Skin epidermis (tissue), 12 donors: ENCODE measurements around the gene ACAP3.

Source experiments
- H3K27ac ChIP-seq, 21 experiments: fragments of 200-600 bp; sonication (generic) in 11 of 21; one replicate each; pipeline ENCODE4 v1.5.0; 2020; ENCODE audit warnings: mild to moderate bottlenecking in 3 of 21, inconsistent platforms in 2 of 21, moderate library complexity in 2 of 21
- H3K4me3 ChIP-seq, 7 experiments: fragments of 200-600 bp; sonication (generic) in 2 of 7; one replicate each; pipeline ENCODE4 v1.5.0; 2020; ENCODE audit warnings: inconsistent platforms in 2 of 7, mild to moderate bottlenecking in 2 of 7, moderate library complexity in 1 of 7

Gene ACAP3

DNA sequence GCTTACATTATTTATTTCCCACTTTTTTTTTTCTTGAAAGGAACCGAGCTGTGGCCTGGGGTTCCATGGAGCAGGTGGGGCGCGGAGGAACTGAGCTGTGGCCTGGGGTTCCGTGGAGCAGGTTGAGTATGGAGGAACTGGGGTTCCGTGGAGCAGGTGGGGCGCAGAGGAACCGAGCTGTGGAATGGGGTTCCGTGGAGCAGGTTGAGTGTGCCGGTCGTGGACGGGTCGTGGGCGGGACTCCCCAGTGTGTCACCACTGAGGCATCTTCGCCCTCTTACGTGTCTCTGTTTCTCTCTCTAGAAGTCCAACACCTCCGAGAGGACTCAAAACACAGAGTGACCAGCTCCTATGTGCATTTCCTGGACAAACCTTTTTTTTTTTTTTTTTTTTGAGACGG is 28.7 kb downstream of the ACAP3 start:
- Histone ChIP-seq H3K4me3 (no peak overlapping the region), H3K27ac (no peak overlapping the region)

DNA sequence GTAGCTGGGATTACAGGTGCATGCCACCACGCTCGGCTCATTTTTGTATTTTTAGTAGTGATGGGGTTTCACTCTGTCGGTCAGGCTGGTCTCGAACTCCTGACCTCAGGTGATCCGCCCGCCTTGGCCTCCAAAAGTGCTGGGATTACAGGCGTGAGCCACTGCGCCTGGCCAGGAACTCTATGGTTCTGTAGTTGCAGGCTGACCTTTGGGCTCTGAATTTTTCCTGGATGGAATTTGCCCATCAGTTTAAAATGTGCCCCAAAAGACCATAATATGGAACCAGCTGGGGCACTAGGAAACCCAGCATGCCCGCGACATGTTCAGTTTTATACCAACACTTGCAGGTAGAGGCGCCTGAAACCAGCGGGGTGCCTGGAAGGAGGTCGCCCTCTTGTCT is 29.1 kb downstream of the ACAP3 start:
- Histone ChIP-seq H3K4me3 (no peak overlapping the region), H3K27ac (no peak overlapping the region)

DNA sequence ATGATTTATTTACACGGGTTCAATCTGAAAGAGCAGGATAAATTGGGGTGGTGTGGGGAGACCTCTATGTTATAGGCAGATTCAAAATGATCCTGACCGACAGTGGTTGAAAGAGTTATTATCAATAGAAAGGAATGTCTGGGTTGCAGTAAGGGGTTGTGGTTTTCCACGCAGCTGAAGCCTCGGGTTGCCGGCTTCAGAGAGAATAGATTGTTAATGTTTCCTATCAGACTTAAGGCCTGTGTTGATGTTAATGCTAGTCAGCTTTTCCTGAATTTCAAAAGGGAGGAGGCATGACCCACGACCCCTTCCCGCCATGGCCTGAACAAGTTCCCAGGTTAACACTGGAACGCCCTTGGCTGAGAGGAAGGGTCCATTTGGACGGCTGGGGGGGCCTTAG is 31.9 kb downstream of the ACAP3 start:
- no peak overlapping the region for H3K27ac ChIP-seq

DNA sequence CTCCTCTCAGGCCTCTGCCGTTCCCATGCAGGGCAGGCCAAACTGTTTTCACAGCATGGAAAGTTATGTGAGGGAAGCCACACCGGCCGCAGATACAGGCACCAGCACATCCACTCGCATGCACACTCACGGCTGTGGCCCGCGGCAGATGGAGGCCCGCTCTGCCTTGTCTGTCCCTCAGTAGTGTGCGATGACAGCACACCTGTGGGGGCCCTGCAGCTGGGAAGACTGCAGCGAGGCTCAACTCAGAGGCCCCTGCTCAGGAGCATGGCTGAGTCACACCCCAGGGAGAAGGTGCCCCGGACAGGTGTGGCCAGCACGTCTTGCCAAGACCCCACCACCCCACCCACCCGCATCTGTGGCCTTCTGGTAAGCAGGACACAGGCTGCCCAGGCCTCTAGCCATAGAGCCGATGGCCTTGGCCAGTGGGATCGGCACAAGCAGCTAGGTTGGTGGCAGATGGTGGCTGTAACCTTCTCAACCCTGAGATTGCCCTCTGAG is 32.7 kb downstream of the ACAP3 start:
- no peak overlapping the region for H3K4me3 ChIP-seq
- peak overlapping the region in 5 of 21 experiments; percentile 90 to 96 (median 94) for H3K27ac ChIP-seq

More for the DNA sequence above, 31.9 kb downstream of the ACAP3 start:
- H3K4me3 ChIP-seq, result no peak overlapping the region

DNA sequence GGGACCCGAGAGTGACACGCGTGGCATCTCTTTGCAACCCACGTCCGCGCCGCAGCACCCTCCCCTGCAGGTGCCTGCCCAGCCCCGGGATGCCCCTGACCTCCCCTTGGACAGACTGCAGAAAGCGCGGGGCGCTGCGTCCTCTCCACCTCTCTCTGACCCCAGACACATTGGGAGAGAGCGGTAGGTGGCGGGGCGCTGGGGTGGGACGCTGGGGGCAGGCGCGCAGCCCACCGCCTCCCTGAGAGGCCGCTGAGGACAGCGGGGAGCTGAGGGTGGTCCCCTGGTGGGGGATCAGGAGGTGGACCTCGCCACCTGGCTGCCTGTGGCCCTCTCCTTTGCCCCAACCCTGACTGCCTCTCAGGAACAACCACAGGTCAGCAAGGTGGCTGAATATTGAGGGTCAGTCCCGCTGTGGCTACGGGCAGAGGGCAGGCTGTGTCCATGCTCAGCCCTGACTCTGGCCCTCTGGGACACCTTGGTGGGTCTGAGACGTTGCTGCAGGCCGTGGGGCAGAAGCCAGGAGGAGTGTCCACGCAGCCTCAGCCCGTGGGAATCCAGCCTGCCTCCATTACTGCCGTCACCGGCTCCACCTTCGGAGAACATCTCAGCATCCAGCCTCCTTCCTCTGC is 33.3 kb downstream of the ACAP3 start:
- Histone ChIP-seq H3K4me3 (peak overlapping the region; percentile 79 to 99 (median 92)), H3K27ac (peak overlapping the region in 20 of 21 experiments; percentile 80 to 97 (median 92))

DNA sequence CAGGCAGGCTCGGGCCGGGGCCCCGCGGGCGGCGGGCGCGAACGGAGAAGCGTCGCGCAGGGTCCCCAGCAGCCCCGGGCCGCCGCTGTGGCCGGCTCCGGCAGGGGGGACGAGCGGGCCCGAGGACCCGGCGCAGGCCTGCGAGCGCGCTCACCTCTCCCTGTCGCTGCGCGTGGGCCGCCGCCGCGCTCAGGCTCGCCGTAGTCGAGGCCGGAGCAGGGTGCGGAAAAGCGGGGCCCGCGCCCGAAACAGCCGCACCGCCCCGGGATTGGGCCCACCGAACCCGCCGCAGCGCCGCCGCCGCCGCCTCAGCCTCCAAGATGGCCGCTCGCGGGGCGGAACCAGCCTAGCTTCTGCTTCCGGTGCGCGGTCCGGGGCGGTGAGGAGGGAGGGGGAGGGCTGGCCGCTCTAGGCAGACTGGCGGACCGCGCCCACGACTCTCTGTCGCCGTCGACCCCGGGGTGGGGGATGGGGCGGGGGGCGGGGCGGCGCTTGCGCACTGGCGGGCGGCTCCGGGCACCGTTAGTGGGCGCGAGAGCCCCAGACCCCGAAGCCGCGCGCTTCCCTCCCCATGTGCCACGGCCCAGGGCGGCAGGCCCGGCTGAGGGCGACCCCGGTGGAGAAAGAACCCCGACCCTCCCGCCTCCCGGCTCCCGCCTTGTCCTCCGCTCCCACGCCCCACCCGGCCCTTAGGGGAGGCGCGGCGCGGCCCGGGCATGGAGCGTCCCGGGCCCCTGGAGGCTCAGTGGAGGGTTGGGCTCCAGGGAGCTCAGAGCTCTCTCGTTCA is 34.0 kb downstream of the ACAP3 start, which contains the start of gene UBE2J2:
TSS of gene UBE2J2 (minus strand) at position 343 of the 787 bp plus-strand sequence. CDS start 5,862 bp downstream, outside the sequence.
- Histone ChIP-seq H3K27ac (peak within 1 kb of the TSS; percentile 80 to 97 (median 91)), H3K4me3 (peak within 1 kb of the TSS; percentile 79 to 99 (median 92))

DNA sequence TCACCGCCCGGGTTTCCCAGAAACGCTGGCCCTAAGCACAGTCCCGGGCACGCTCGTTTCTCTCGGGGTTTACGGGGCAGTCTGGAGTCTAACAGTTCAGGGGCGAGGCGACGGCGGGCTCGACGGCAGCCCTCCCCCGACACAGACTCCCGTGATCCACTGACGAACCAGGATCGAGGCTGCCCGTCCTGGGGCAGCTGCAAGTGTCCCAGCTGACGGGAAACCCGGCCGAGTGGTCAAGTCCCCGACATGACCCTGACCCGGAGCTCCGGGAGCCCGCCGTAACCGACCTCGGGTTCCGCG is 34.6 kb downstream of the ACAP3 start:
- Histone ChIP-seq H3K27ac (peak overlapping the region; percentile 80 to 97 (median 91)), H3K4me3 (peak overlapping the region; percentile 79 to 99 (median 92))

DNA sequence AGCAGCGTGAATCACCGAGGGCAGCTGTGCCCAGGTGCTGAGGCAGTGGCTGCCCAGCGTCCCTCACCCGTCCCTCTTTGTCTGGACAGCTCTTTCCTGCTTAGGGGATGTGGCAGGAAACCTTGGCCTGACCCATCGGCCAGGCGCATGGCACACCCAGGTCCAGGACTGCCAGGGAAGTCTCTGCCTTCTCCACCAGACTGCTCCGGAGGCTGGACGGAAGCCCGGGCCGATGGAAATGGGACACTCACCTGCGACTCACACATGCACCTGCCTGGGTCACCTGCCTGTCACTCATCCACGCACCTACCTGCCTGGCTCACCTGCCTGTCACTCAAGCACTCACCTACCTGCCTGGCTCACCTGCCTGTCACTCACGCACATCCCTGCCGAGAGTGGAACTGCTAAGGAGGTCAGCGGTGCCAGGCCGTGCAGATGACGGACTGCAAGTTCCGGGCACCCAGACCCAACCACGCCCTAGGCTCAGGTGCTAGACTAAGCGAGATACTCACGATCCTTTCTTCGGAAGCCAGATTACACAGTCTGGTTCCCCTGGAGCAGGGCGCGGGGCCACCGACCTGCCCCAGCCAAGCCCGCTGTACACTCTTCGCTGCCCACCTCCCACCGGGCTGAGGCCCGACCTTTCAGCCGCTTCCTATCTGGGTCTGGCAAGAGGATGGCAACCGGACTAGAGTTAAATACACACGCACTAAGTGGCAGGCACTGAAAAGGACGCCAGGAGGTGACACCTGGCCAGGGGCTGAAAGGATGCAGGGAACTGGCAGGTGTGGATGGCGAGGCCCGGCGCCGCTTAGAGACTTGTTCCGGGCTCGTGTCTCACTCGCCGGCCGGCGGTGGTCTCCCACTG is 35.2 kb downstream of the ACAP3 start:
- H3K27ac ChIP-seq, result peak overlapping the region; percentile 80 to 97 (median 91)
- H3K4me3 ChIP-seq, result peak overlapping the region; percentile 79 to 99 (median 92)

DNA sequence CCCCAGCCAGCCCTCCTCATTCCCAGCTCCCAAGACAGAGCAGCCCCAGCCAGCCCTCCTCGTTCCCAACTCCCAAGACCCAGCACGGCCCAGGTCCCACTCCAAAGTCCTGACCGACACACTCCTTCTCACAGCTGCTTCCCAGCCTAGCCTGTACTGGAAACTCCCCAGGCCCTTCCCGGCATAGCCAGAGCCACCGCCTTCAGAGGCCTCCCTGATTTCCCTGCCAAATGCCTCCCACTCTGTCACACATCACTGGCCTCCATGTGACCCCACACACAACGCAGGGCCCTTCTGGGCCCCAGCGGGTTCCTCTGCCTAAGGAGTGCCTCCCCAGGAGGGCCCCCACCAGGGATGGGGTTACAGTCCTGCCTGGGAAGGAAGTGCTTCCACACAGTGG is 36.9 kb downstream of the ACAP3 start:
- no peak overlapping the region for H3K4me3 ChIP-seq
- H3K27ac ChIP-seq, result peak overlapping the region in 8 of 21 experiments; percentile 1 to 74 (median 40)

DNA sequence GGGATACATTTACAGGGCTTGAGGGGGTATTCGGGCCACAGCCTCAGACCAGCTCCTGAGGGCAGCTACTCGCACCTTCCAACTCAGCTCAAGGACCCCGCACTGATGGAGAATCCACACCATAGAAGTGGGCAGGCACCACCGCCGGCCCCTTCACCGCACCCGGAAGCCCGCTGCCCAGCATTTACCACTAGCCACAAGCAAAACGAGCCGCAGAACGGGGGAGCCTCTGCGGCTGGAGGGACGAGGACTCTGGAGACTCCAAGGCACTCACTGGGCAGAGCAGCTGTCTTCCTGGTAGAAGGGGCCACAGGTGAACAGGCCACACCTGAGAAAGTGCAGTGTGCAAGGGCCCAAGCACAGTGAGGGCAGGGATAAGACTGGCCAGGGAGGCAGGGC is 39.4 kb downstream of the ACAP3 start:
- no peak overlapping the region for H3K27ac ChIP-seq
- no peak overlapping the region for H3K4me3 ChIP-seq

DNA sequence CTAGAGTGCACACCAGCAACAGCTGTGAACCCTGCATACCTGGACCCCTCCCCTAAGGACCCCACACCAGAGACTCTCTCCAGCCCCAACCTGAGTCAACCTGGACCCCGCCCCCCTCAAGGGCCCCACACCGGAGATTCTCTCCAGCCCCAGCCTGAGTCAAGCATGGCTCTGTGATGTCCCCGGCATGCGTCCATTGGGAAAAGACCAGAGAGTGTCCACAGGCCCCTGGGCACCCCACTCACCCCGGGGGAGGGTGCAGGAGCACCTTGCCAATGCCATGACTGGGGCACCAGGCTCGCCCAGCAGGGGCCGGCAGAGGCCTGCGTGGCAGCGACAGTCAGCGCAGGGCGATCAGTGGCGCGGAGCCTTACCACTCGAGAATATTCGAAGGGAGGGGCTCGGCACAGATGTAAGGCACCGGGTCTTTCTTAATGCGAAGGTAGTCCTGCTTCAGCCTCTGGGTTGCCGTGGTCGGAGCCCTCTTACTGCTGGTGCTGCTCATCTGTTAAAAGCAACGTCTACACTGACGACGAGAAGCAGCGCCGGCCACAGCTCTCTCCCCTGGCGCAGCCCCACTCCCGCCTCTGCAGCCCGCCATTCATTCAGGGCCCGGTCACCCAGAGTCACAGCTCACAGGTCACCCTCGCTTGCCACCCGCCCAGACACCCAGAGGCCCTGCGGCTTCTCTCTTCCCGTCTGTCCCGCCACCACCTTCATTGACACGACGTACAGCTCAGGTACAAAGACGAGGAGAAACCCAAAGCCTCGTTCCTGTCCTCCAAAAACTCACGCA is 40.0 kb downstream of the ACAP3 start:
- H3K27ac ChIP-seq, result no peak overlapping the region
- no peak overlapping the region for H3K4me3 ChIP-seq

DNA sequence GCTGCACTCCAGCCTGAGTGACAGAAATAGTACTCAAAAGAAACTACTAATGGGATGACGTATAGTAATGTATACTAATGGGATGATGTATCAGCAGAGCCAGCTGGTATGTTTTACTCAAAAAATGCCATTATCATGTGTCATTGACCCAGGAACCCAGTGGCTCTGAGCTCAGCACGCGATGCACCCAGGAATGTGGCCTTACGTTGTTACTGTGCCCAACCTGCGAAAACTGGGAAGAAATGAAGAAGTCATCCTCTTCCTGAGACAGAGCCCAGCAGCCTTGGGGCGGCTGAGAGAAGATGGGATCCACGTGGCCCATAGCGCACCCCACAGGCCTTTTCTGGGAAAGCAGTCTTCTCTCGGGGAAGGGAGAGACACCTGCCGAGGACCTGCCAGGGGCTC is 42.9 kb downstream of the ACAP3 start:
- H3K27ac ChIP-seq, result no peak overlapping the region
- H3K4me3 ChIP-seq, result no peak overlapping the region

DNA sequence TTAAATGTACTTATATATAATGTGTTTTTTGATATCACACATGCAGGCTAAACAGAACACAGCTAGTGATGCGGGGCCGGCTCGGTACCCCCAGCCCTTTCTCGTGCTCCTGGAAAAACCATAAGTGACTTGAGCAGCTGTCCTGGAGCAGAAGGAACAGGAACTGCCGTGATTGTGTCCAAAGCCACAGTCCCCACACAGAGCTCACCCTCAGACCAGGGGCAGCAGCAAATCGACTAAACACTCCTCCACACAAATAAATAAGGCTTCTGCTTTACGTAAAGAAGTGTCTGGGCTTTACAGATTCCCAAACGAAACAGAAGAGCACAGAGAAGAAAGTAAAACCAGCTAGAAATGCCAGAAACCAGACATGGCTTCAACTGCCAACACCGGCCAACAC is 43.7 kb downstream of the ACAP3 start:
- no peak overlapping the region for H3K27ac ChIP-seq
- no peak overlapping the region for H3K4me3 ChIP-seq

DNA sequence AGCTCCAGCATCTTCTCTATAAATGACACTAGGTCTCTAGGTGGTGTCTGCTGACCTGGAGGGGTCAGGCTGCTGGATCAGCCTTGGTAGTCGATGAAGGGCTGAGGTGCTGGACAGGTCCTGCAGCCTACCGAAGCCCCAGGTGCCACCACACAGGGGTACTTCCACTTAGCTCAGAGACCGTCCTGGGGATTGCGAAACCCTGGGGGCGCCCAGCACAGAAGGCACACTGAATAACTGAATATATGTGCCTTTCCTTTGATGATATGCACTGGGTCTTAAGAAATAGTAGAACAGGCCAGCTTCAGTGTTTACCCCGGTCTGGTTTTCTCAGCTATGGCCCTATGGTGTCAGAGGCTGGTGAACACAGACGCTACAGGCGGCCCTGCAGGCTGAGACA is 45.0 kb downstream of the ACAP3 start:
- Histone ChIP-seq H3K27ac (no peak overlapping the region), H3K4me3 (no peak overlapping the region)

DNA sequence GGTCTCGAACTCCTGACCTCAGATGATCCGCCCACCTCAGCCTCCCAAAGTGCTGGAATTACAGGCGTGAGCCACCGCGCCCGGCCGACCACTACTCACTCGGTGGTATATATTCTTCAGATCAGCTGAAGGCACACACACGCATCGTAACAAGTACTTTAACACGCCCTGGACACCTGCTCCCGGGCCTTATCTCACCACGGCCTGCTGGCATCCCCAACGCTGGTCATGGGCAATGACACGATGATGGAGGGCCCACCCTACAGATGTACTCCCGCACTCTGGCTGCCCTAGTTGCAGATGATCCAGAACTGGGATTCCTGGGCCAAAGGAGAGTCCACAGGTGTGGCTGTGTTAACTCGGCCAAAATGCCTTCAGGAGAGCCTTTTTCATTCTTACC is 45.7 kb downstream of the ACAP3 start:
- Histone ChIP-seq H3K4me3 (no peak overlapping the region), H3K27ac (no peak overlapping the region)

DNA sequence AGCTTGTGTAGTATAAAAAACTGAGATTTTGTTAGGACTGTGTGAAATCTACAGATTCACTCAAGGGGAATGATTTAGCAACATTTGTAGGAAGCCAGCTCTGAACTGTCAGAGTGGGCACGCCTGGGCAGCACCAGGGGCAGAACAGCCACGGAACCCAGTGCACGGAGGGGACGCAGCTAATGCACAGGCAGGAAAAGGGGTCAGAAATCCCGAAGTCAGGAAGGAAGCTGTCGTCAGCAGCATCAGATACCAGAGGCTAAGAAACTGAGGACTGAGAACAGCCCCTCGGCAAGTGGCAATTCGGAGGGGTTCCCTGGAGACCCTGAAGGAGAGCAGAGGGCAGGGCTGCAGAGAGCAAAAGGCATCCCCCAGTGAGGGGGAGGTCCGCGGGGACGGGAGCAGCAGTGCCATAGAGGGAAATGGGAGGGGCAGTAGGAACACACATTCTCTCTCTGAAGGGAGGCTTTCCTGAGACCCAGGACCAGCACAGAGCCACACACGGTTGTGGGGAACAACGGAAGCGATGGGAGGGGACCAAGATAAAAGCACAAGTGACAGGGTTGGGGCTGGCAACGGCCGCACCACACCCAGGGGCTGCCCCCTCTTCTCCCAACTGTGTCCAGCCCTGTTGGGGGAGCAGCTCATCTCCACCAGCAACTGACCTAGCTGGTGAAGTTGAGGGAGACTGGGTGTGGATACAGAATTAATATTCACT is 46.7 kb downstream of the ACAP3 start:
- H3K27ac ChIP-seq, result peak overlapping the region in 1 of 21 experiments; percentile 46
- H3K4me3 ChIP-seq, result no peak overlapping the region

DNA sequence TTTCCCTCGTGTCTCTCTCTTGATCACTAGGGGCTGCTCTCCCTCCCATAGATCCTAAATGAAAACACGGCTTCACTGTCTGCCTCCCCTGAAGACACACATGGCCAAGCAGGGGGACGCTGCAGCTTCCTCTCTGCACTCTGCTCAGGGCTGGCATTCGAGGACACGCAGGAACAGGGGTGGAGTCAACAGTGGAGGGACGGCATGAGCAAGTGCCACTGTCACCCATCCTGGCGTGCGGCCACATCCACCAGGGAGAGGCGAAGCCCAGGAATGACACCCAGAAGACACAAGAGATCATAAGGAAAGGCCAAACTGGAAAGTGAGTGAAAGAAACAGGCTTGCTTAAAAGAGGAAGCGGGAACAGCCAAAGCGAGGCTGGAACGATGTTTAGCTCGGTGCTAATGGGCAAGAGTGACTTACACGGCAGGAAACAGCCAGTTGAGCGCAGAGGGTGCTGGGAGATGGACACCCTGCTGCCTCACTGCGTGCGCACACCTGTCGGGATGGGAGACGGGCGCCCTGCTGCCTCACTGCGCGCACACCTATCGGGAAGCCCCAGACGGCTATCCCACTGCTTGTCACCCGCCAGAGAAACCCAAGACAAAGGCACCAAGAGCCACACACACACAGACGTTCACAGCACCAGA is 47.7 kb downstream of the ACAP3 start:
- Histone ChIP-seq H3K4me3 (no peak overlapping the region), H3K27ac (peak overlapping the region in 1 of 21 experiments; percentile 46)

DNA sequence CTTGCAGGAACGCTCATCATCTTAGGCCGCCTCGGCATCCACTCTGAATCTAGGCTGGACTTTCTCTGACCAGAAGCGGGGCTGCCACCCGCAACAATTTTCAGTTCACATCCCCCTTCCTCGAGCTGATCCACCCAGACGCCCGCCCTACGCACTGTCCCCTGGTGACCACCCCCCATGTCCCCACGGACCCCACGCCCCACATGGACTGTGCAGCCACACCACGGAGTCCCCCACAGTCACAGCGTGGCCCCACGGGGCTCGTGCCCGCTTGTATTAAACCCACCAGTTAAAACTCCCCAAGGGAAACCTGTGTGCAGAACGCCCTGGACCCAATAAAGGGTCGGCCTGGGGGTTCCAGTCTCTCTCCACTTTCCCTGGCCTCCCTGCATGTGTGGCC is 48.2 kb downstream of the ACAP3 start:
- H3K27ac ChIP-seq, result no peak overlapping the region
- H3K4me3 ChIP-seq, result no peak overlapping the region
